ENCODE measurements around the gene MRPS33.

- TF ChIP-seq CTCF (IDR thresholded peaks at IDR 0.05; ENCODE audit: extremely low read depth in 1 of 2, insufficient read depth in 1 of 2, low read depth in 1 of 2, low read length in 2 of 2): no peak
- TF ChIP-seq POLR2A (IDR thresholded peaks at IDR 0.05; ENCODE audit: low read depth, low read length): no peak
- TF ChIP-seq FOS (IDR thresholded peaks at IDR 0.05; ENCODE audit: borderline replicate concordance, insufficient read depth, low read length): no peak
- TF ChIP-seq MAX (IDR thresholded peaks at IDR 0.05; ENCODE audit: insufficient read depth, insufficient read length): no peak
Measured at GRCh38 chr7:141039376-141039775, 24.6 kb upstream of the MRPS33 start.

Data from endothelial cell of umbilical vein (primary cell).